SK-N-SH treated with all-trans-retinoic acid at 6 μM for 48 hours (cell line): ENCODE measurements around the gene REXO4.

Experiments
- BACH2 ChIP-seq: fragments of 250-450 bp; sonication (Bioruptor Pico); IDR thresholded peaks from 2 replicates; pipeline ENCODE4 v1.9.0; 2021; ENCODE audit warnings: mild to moderate bottlenecking, borderline replicate concordance
- CSDC2 ChIP-seq: fragments of 250-450 bp; sonication (Bioruptor Pico); IDR thresholded peaks from 2 replicates; pipeline ENCODE4 v1.5.0; 2020; ENCODE audit warnings: mild to moderate bottlenecking, moderate library complexity
- ESRRG ChIP-seq: fragments of 250-450 bp; sonication (Bioruptor Pico); IDR thresholded peaks from 2 replicates; pipeline ENCODE4 v1.6.1; 2021; ENCODE audit warnings: mild to moderate bottlenecking
- ISL1 ChIP-seq: fragments of 250-450 bp; sonication (Bioruptor Pico); IDR thresholded peaks from 2 replicates; pipeline ENCODE4 v2.1.2; 2022; ENCODE audit warnings: mild to moderate bottlenecking, moderate library complexity
- OSR1 ChIP-seq: fragments of 250-450 bp; sonication (Bioruptor Pico); IDR thresholded peaks from 2 replicates; pipeline ENCODE4 v1.8.0; 2022; ENCODE audit warnings: moderate library complexity, mild to moderate bottlenecking, inconsistent platforms
- PPARA ChIP-seq: fragments of 250-450 bp; sonication (Bioruptor Pico); IDR thresholded peaks from 2 replicates; pipeline ENCODE4 v1.5.0; 2020; ENCODE audit warnings: mild to moderate bottlenecking, borderline replicate concordance
- RARB ChIP-seq: fragments of 250-450 bp; sonication (Bioruptor Pico); IDR thresholded peaks from 2 replicates; pipeline ENCODE4 v1.8.0; 2021; ENCODE audit warnings: mild to moderate bottlenecking, moderate library complexity
- TOX ChIP-seq: fragments of 250-450 bp; sonication (Bioruptor Pico); IDR thresholded peaks from 2 replicates; pipeline ENCODE4 v1.8.0; 2021; ENCODE audit warnings: mild to moderate bottlenecking, moderate library complexity, borderline replicate concordance
- ZFP3 ChIP-seq: fragments of 250-450 bp; sonication (Bioruptor Pico); IDR thresholded peaks from 2 replicates; pipeline ENCODE4 v1.5.0; 2020; ENCODE audit warnings: mild to moderate bottlenecking, moderate library complexity
- ZNF565 ChIP-seq: fragments of 450-650 bp; formaldehyde crosslinking; conservative IDR thresholded peaks from 2 replicates; pipeline ENCODE4 v1.5.0; 2020; ENCODE audit warnings: low read depth, mild to moderate bottlenecking, moderate library complexity

DNA sequence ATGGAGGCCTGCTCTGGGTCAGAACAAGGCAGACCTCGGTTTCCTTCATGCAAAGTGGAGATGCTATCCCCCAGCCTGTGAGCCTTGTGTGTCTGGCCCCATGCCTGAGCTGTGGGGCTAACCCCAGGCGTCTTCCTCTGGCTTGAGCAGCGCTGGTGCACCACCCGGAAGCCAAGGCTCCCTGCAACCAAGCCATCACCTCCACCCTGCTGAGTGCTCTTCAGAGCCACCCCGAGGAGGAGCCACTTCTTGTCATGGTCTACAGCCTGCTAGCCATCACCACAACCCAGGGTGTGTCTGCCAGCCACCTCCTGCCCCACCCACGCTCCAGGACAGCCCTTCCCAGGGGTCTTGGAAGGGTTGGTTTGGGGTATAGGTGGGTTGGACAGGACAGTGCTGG is 16.2 kb downstream of the REXO4 start:
- TF ChIP-seq RARB (CRISPR knock-in tag) (no peak), BACH2 (CRISPR knock-in tag) (no peak), CSDC2 (CRISPR knock-in tag) (no peak), ZFP3 (CRISPR knock-in tag) (no peak), TOX (no peak), ISL1 (CRISPR knock-in tag) (no peak), ZNF565 (CRISPR knock-in tag) (no peak), OSR1 (CRISPR knock-in tag) (no peak), PPARA (CRISPR knock-in tag) (no peak), ESRRG (CRISPR knock-in tag) (no peak)
